Duodenal mucosa (tissue), 2 donors: Measurements from ENCODE around the gene IMMT.

Experiments used
- H3K27ac ChIP-seq: one replicate; pipeline ENCODE4 v1.7.0; 2013; ENCODE audit warnings: low read depth, low read length
- H3K27me3 ChIP-seq, 2 donors: one replicate each; pipeline ENCODE4 v1.7.0; 2013; ENCODE audit warnings: low read length in 2 of 2, control low read depth in 1 of 2; ENCODE audit not compliant: insufficient read depth in 2 of 2, control insufficient read depth in 1 of 2
- H3K36me3 ChIP-seq, 2 donors: one replicate each; pipeline ENCODE4 v1.7.0; 2013; ENCODE audit warnings: low read length in 2 of 2, control low read depth in 1 of 2; ENCODE audit not compliant: insufficient read depth in 2 of 2, control insufficient read depth in 1 of 2
- H3K4me1 ChIP-seq, 2 donors: one replicate each; pipeline ENCODE4 v1.7.0; 2013; ENCODE audit warnings: low read length in 2 of 2, control low read depth in 1 of 2; ENCODE audit not compliant: insufficient read depth in 2 of 2, control insufficient read depth in 1 of 2
- H3K4me3 ChIP-seq, 2 donors: one replicate each; pipeline ENCODE4 v1.7.0; 2013; ENCODE audit warnings: low read length in 2 of 2, low read depth in 1 of 2
- H3K9ac ChIP-seq, 2 donors: one replicate each; pipeline ENCODE4 v1.7.0; 2013; ENCODE audit warnings: low read length in 2 of 2, low read depth in 1 of 2
- H3K9me3 ChIP-seq, 2 donors: one replicate each; pipeline ENCODE4 v1.7.0; 2013; ENCODE audit warnings: low read length in 2 of 2, control low read depth in 1 of 2; ENCODE audit not compliant: control insufficient read depth in 1 of 2

Gene IMMT

DNA sequence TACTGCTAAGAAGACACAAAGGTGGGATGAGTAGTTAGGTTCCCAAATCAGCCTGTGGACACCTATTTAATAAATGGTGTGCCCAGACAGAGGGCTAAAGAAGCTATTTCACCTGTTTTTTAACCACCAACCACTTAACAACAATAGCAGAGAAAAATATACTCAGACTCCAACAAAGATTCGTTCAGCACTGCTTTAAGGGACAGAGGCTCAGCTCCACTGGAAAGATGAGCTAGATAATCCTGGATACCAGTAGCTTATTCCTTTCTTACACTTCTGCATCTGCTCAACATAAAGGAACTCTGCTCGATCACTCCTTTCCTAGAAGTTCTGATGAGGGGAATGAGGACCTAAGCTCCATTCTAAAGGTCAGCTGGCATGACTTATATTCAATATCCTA lies 44.8 kb downstream of the IMMT start:
- no peak overlapping the region for H3K4me3 ChIP-seq
- no peaks in the 10 kb centered on the region for H3K9me3 ChIP-seq
- no peaks in the 10 kb centered on the region for H3K4me1 ChIP-seq
- no peak overlapping the region for H3K27ac ChIP-seq
- H3K9ac ChIP-seq, result no peak overlapping the region
- peaks cover 33 to 73% of the 10 kb centered on the region in 2 donors for H3K36me3 ChIP-seq
- H3K27me3 ChIP-seq, result no peaks in the 10 kb centered on the region

DNA sequence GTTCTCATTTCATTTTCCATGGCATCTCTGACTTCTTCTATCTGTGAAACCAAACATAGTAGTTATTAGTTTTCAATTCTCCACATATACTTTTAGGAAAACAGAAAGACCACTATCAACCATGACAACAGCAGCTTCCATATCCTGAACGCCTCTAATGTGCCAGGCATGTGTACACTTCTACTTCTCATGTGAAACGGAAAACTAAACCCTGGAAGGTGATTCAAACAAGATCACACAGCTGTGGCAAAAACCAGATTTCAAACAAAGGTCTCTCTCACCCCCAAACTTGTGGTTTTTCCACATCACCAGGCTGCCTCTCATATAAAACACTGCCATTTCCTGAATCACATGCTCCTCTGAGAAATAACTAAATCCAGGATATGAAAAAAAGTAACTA lies 47.5 kb downstream of the IMMT start:
- no peak overlapping the region for H3K9ac ChIP-seq
- H3K27me3 ChIP-seq, result no peaks in the 10 kb centered on the region
- peaks cover 45 to 85% of the 10 kb centered on the region in 2 donors for H3K36me3 ChIP-seq
- no peaks in the 10 kb centered on the region for H3K4me1 ChIP-seq
- no peak overlapping the region for H3K27ac ChIP-seq
- no peak overlapping the region for H3K4me3 ChIP-seq
- H3K9me3 ChIP-seq, result no peaks in the 10 kb centered on the region

DNA sequence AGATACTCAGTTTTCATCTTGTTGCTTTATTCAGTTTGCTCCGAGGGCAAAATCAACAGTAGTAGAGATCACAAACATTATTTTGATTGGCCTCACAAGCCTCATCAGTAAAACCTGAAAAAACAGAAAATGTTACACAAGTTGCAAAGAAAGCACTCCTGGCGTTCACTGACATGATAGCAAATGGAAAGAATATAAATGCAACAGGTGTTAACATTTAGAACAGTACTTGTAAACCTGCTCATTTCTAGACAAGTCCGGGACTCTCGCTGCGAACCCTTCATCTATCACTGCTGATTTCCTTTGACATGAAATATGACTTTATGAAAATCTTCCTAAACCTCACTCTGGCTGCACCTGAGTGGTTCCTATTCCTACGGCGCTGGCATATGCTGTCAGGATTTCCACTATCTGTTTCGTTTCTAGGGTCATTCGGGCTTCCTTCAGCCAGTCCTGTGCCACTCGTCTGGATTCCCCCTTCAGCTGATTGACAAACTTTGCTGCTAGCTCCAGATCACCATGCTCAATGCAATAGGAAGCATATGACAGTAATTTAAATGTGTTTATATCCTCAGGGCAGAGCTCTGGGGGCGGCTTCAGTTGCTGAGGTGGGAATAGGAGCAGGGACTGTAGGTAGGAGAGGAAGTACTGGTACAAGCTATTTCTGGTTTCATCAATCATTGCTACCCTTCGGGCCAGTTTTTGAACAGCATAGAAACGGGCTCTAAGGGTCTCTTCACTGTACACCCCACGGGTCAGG lies 51.2 kb downstream of the IMMT start:
- Histone ChIP-seq H3K27ac (no peak overlapping the region), H3K4me3 (no peak overlapping the region), H3K36me3 (peaks cover 39 to 86% of the 10 kb centered on the region in 2 donors), H3K27me3 (no peaks in the 10 kb centered on the region), H3K9me3 (no peaks in the 10 kb centered on the region), H3K9ac (no peak overlapping the region), H3K4me1 (no peaks in the 10 kb centered on the region)

DNA sequence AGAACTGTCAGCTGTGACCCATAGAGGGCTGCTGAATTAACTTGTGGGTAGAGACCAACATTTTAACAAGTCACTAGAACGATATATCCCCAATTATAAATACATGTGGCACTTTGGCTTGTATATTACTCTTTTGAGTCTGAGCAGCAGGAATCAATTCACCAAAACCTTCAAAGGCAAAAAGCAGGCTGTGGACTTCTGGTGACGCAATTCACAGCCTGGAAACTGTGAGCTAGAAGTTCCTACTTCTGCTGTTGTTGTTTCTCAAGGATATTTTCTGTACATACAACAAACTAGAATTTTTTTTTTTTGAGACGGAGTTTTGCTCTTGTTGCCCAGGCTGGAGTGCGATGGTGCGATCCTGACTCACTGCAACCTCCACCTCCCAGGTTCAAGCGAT lies 52.0 kb downstream of the IMMT start:
- Histone ChIP-seq H3K4me1 (no peaks in the 10 kb centered on the region), H3K36me3 (peaks cover 39 to 86% of the 10 kb centered on the region in 2 donors), H3K9ac (no peak overlapping the region), H3K9me3 (no peaks in the 10 kb centered on the region), H3K27ac (no peak overlapping the region), H3K27me3 (no peaks in the 10 kb centered on the region), H3K4me3 (no peak overlapping the region)

DNA sequence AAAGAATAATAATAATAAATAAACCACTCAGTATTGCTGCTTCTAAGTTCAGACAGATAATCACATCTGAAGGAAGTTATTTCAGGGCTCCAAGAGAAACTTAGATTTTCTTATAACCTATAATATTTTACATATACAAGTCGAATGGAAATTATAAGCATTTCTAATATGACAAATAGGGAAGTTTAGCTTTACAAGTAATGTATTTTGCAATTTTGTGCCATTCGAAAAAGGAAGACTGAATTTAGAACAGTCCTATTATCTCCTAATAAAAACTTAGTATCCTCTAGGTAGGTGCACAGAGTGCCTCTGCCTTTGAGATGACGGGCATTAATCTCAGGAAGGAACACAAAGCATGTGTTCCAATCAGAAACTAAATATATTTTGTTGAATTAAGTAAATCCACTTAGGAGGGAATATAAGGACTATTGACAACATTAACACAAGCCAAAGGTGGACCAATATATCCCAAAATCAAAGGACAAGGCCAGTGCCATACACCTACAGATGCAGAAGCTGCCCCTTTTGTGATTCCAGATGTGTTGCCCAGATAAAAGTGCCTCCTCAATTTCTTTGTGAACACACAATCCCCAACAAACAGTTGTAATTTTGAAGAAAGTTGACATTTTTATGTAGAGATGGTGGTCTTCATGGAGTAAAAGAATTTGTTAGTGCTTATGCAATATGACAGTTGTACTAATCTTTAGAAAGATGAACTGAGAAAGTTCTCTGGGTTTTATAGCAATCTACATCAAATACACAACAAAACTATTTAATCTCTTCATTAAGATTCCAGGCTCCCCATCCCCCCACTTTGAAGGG lies 52.6 kb downstream of the IMMT start:
- Histone ChIP-seq H3K9me3 (no peaks in the 10 kb centered on the region), H3K27ac (no peak overlapping the region), H3K9ac (no peak overlapping the region), H3K36me3 (peaks cover 42 to 86% of the 10 kb centered on the region in 2 donors), H3K4me3 (no peak overlapping the region), H3K27me3 (no peaks in the 10 kb centered on the region), H3K4me1 (no peaks in the 10 kb centered on the region)

DNA sequence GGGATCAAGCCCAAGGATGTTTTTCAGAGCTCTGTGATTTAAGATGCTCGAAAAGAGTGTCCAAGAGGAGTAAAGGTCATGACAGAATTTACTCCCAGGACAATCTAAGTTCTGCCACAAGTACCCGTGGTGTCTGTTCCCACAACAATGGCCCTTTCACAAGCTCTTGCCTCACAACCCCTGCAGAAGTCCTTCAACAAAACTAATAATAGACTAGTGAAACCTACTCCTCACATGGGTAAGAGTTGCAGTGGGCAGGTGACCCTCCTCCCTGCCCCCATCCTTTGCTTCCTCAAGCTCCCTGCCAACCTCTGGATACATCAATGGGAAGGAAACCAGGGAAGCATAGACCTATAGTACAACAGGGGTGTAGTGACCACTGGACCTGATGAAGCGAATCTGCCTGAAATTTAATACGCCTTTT lies 54.3 kb downstream of the IMMT start:
- Histone ChIP-seq H3K27me3 (no peaks in the 10 kb centered on the region), H3K4me1 (no peaks in the 10 kb centered on the region), H3K4me3 (no peak overlapping the region), H3K27ac (no peak overlapping the region), H3K36me3 (peaks cover 56 to 86% of the 10 kb centered on the region in 2 donors), H3K9me3 (no peaks in the 10 kb centered on the region), H3K9ac (no peak overlapping the region)

DNA sequence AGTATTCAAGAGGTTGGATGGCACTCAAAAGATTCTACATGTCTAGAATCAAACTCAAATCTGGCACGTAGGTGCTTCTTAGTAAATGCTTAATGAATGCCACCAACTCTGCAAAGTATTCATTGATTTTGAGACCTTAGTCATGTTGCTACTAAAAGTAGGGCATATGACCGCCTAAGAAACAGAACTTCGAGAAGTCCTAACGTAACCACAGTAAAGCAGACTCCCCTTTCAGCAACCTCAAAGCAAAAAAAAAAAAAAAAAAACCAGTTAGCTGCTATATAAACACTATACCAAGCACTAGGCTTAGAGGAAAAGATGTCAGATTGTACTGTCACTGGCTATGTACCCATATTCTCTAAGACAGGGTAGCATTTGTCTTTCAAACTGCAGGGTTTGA lies 55.3 kb downstream of the IMMT start:
- no peaks in the 10 kb centered on the region for H3K4me1 ChIP-seq
- H3K27me3 ChIP-seq, result no peaks in the 10 kb centered on the region
- peaks cover 58 to 86% of the 10 kb centered on the region in 2 donors for H3K36me3 ChIP-seq
- no peak overlapping the region for H3K27ac ChIP-seq
- no peak overlapping the region for H3K9ac ChIP-seq
- no peaks in the 10 kb centered on the region for H3K9me3 ChIP-seq
- H3K4me3 ChIP-seq, result no peak overlapping the region

DNA sequence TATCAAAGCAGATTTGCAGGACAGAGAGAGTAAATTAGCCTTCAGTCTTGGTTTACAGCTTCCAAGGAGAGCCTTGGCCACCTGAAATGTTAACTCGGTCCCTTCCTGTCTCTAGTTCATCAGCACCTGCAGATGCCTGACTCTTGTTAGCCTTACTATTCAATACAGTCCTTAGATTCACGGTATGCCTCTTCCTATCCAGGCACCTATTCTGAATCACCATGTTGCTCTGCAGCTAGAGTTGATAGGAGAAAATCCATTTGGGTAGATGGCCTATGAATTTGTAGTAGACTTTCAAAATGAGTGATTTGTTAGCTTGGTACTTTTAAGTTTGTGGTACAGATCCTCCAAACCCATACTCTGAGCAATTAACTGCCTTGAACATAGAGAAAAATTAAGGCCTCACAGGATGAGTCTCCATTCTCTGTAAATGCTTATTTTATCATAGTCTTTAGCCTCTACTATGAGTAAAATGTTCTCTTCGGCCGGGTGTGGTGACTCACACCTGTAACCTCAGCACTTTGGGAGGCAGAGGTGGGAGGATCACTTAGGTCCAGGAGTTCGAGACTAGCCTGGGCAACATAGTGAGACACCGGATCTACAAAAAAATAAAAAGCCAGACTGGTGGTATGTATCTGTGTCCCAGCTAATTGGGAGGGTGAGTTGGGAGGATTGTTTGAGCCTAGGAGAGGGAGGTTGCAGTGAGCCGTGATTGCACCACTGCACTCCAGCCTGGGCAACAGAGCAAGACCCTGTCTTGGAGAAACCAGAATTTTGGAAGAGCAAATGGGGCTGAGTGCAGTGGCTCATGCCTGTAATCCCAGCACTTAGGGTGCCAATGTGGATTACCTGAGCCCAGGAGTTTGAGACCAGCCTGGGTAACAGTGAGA lies 56.3 kb downstream of the IMMT start:
- H3K27ac ChIP-seq, result no peak overlapping the region
- no peaks in the 10 kb centered on the region for H3K9me3 ChIP-seq
- H3K27me3 ChIP-seq, result no peaks in the 10 kb centered on the region
- peaks cover 59 to 86% of the 10 kb centered on the region in 2 donors for H3K36me3 ChIP-seq
- H3K4me3 ChIP-seq, result no peak overlapping the region
- H3K9ac ChIP-seq, result no peak overlapping the region
- H3K4me1 ChIP-seq, result no peaks in the 10 kb centered on the region

DNA sequence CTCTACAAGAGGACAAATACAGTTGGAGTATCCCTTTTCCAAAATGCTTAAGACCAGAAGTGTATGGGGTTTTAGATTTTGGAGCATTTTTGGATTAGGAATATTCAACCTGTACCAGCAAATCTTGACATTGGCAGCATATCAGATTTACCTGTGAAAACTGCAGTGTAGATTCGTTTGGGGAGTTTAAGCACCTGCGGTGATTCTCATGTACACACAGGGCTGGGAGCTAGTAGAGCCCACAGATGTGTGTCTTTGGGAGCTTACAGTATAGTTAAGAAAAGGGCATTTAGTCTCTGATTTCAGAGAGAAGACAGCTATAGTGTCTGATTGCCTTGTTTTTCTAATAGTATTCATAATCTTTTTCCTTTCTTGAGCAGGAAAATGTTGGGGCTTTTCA lies 59.1 kb downstream of the IMMT start:
- H3K9ac ChIP-seq, result no peak overlapping the region
- H3K27ac ChIP-seq, result no peak overlapping the region
- H3K4me1 ChIP-seq, result no peaks in the 10 kb centered on the region
- H3K4me3 ChIP-seq, result no peak overlapping the region
- H3K9me3 ChIP-seq, result no peaks in the 10 kb centered on the region
- H3K27me3 ChIP-seq, result no peaks in the 10 kb centered on the region
- H3K36me3 ChIP-seq, result peaks cover 67 to 87% of the 10 kb centered on the region in 2 donors
